ENCODE measurements around the gene RAE1.

The RAE1 gene

GRCh38 chr20:57400821-57401564 is 49.9 kb downstream of the RAE1 start:
- no peak for DNase-seq (ENCODE audit: low spot score)

GRCh38 chr20:57401565-57401918 is 50.5 kb downstream of the RAE1 start:
- no peak for DNase-seq (ENCODE audit: low spot score)

- DNase-seq (ENCODE audit: low spot score): no peak
Observed at GRCh38 chr20:57402206-57403125, 51.4 kb downstream of the RAE1 start.

GRCh38 chr20:57403216-57403615 is 52.2 kb downstream of the RAE1 start:
- no peak for DNase-seq (ENCODE audit: low spot score)

- no peak for DNase-seq (ENCODE audit: low spot score)
Observed at GRCh38 chr20:57404006-57404405, 53.0 kb downstream of the RAE1 start.

GRCh38 chr20:57404419-57405072 is 53.5 kb downstream of the RAE1 start:
- no peak for DNase-seq (ENCODE audit: low spot score)

GRCh38 chr20:57405236-57406016 is 54.4 kb downstream of the RAE1 start:
- DNase-seq (ENCODE audit: low spot score): no peak

- DNase-seq (ENCODE audit: low spot score): no peak
Observed at GRCh38 chr20:57407541-57407956, 56.5 kb downstream of the RAE1 start.

- DNase-seq (ENCODE audit: low spot score): no peak
Observed at GRCh38 chr20:57408131-57408530, 57.1 kb downstream of the RAE1 start.

GRCh38 chr20:57408536-57409233 is 57.6 kb downstream of the RAE1 start:
- DNase-seq (ENCODE audit: low spot score): no peak

- DNase-seq (ENCODE audit: low spot score): no peak
Observed at GRCh38 chr20:57409316-57409671, 58.2 kb downstream of the RAE1 start.

- DNase-seq (ENCODE audit: low spot score): no peak
Observed at GRCh38 chr20:57409672-57410397, 58.8 kb downstream of the RAE1 start.

- DNase-seq (ENCODE audit: low spot score): no peak
Observed at GRCh38 chr20:57410398-57410920, 59.4 kb downstream of the RAE1 start.

GRCh38 chr20:57410924-57411323 is 59.9 kb downstream of the RAE1 start:
- no peak for DNase-seq (ENCODE audit: low spot score)

GRCh38 chr20:57411406-57412283 is 60.6 kb downstream of the RAE1 start:
- no peak for DNase-seq (ENCODE audit: low spot score)

- no peak for DNase-seq (ENCODE audit: low spot score)
Observed at GRCh38 chr20:57412347-57413029, 61.4 kb downstream of the RAE1 start.

- DNase-seq (ENCODE audit: low spot score): no peak
Observed at GRCh38 chr20:57413986-57414385, 62.9 kb downstream of the RAE1 start.

GRCh38 chr20:57414867-57415592 is 64.0 kb downstream of the RAE1 start:
- DNase-seq (ENCODE audit: low spot score): no peak

All from activated CD4-positive, alpha-beta T cell treated with anti-CD3 and anti-CD28 coated beads, Interleukin-2, Interleukin-4, amounts not matched to agents 100 ng/mL and 50 ng/mL, durations not matched to agents 16 hours and 8 hours (primary cell).